Ammon's horn (tissue), 1 donor: ENCODE data around the gene SEMA4C.

Source experiments
- DNase-seq: peaks from one replicate; pipeline ENCODE4 v3.0.0-alpha.2; 2016; ENCODE audit warnings: low spot score

Gene SEMA4C

GRCh38 chr2:96841701-96842495 is 28.0 kb downstream of the SEMA4C start:
- no peak for DNase-seq

DNA sequence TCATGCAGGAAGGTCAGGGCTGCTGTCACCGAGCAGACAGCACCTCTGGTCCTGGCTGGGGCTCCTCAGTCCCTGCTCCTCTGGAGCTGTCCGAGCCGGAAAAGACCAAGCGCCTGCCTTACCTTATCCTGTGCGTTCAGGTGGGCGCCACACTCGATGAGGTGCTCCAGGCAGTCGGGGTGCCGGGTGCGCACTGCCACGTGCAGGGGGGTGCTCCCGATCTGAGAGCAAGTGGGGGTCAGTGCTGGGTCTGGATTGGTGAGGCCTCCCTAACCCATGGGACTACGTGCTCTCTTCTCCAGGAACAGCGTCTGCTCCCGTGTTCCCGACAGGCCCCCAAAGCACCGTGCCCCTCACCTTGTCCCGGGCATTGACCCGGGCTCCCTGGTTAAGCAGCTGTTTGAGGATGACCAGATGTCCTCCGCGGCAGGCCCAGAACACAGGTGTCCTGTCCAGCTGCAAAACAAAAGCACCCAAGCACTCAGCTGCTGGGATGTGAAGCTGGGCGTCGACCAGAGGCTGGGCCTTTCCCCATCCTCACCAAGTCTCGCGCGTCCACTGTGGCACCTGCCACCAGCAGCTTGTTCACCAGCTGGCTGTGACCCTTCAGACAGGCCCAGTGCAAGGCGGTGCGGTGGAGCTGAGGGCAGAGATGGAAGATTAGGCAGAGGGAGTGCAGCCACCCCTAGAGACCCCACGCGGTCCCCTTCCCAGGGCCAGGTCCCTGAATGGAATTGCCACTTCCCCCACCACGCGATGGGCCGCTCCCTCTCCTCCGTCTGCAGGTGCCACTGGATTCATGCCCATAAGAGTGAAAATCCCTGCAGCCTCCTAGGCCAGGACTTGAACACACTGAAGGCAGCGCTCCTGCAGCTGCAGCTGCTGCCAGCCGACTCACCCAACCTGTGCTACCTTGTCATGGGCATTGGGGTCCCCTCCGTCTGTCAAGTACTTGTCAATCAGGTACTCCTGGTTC is 29.7 kb downstream of the SEMA4C start:
- DNase-seq, result no peak

DNA sequence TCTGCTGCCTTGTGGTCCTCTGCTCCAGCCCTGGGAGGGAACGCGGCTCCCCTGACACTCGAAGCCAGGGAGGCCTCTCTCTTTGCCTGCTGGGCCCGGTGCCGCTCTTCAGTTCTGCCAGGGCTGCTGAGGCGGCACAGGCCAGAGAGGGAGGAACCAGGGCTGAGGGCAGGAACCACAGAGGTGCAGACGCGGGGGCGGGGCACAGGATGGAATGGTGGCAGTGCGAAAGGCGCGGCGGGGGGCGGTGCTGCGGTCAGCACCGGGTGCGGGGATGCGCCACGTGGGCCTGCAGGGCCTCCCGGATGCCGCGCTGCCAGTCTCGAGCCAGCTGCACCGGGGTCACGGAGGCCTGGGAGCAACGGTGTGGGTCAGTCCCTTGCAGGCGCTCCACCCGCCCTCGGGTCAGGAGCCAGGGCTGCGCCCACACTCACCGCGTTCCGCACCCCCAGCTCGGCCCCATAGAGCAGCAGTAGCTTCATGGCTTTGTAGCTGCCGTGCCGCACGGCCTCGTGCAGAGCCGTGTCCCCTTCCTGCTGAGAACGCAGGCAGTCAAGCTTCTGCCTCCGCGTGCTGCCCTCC is 30.5 kb downstream of the SEMA4C start:
- DNase-seq, result no peak

- no peak for DNase-seq
These were observed 31.3 kb downstream of the SEMA4C start for GRCh38 chr2:96838345-96839292.

DNA sequence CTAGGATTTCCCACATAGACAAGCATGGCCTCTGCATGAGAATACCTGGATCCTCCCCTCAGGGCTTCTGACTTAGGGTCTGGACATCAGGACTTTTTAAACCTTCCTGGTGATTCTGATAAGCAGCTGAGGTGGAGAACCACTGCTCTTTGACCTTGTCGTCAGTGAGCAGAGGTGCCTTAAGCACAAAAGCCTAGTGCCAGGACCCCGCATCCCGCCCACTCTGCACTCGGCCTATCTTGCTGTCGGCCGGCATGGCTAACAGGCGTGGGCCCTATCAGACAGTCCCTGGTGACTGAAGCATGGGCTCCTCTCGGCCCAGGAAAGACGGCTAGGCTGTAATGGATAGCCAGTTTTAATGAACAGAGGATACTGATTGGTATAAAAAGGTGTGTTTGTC is 32.3 kb downstream of the SEMA4C start:
- DNase-seq, result no peak

DNA sequence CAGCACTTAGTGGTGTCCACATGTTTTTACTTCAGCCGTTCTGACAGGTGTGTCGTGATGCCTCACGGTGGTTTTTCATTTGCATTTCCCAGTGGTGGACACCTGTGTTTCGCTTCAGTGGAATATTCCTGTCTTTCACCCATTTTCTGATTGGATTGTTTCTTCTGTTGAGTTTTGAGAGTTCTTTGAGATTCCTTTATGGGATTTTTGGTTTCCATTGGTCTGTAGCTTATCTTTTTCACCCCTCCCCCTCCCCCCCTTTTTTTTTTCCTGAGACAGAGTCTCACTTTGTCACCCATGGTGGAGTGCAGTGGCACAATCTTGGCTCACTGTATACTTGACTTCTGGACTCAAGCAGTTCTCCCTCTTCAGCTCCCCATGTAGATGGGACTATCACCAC is 34.0 kb downstream of the SEMA4C start:
- no peak for DNase-seq

GRCh38 chr2:96832754-96833507 is 36.9 kb downstream of the SEMA4C start:
- DNase-seq, result no peak

GRCh38 chr2:96832408-96832753 is 37.5 kb downstream of the SEMA4C start:
- DNase-seq, result no peak

DNA sequence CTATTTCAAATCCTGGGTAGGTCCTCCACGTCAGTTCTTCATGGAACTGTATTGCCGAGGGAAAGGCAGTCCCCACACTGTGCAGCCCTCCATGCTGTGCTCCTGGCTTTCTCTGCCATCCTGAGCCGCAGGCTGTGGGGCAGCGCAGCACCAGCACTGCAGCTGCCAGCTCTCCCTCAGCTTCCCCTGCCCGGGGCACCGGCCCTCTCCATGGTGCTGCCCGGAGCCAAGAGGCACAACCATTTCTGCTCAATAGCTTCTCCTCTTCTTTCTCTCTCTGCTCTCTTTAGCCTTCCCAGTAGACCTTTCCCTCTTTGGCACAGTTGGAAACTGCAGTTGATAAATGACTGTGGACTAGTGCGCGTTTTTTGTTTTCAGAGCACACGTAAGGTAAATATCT is 38.2 kb downstream of the SEMA4C start:
- no peak for DNase-seq

GRCh38 chr2:96830044-96830562 is 39.8 kb downstream of the SEMA4C start:
- DNase-seq, result no peak

DNA sequence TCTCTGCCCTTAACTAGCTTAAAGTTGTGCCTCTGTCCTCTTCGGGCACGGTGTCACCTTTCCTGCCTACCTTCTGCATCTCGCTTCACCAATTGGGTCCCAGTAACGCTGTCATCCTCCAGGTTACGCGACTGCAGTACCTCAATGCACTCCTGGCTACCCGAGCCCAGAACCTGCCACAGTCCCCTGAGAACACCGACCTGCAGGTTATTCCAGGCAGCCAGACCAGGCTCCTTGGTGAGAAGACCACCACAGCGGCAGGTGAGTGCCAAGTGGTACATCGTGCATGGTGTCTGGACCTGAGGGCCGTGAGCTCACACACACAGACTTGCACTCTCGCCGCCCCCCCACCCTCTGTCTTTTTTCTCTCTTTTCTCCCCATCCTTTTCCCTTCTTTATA is 41.0 kb downstream of the SEMA4C start:
- DNase-seq, result no peak

GRCh38 chr2:96828436-96828835 is 41.4 kb downstream of the SEMA4C start:
- no peak for DNase-seq

GRCh38 chr2:96826546-96827278 is 43.2 kb downstream of the SEMA4C start:
- DNase-seq, result no peak

GRCh38 chr2:96825057-96825456 is 44.8 kb downstream of the SEMA4C start:
- DNase-seq, result no peak

GRCh38 chr2:96824079-96824870 is 45.6 kb downstream of the SEMA4C start:
- DNase-seq, result no peak

- DNase-seq, result no peak
These were observed 46.7 kb downstream of the SEMA4C start for GRCh38 chr2:96823198-96823597.

DNA sequence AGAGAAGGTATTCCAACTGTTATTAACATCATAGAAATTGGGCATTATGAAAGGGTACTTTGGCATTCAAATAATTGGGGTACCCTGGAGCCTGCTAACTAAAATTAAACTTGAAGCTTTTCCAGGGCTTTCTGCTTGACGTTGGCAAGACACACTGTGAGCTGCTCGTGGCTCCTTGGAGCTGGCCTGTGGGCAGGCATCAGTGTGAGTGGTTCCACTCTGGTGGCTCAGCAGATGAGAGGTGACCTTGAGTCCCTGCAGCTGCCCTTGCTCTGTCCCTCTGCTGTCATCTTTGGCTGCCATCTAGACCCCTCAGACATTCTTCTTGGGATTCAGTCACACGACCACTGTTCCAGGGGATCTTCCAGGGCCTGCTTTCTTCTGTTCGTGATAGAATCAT is 47.1 kb downstream of the SEMA4C start:
- no peak for DNase-seq

DNA sequence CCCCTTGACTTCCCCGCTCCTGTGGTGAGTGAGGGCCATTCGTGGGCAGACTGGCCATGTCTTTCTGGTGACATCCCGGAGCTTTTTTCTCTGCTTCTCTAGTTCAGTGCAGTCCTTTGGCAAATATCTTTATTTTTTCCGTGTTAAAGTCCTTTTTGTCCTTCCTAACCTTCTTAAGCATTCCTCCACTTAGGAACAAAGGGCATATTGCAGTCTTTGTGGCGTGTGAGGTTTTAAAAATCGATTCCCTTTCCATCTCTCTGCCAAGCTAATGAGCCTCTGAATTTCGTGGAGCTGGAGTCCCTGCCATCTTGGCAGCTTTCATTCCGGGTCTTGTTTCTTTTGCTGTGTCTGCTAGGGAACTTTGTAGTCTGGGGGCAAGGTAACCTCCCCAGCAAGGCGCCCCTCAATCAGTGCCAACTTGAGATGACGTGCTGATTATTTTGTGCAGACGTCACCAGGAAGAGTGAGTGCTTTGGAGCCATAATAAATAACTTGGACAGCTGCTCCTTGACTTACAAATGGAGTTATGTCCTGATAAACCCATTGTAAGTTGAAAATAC is 48.7 kb downstream of the SEMA4C start:
- no peak for DNase-seq
